Hematopoietic multipotent progenitor cell (in vitro differentiated cells): ENCODE measurements around the gene ANAPC16. TPM values are rescaled to one million over a fixed set of nuclear protein-coding genes. Genes with fewer than 3 reads are reported as not detected.
"Not testable (repeated sequence)": the region's sequence is repeated elsewhere in the genome, so short reads cannot be mapped to it uniquely, and the experiment has no call there.

Source experiments
- DNase-seq, 3 donors: peaks; one replicate each; pipeline ENCODE4 v3.0.0-alpha.2; 2011 to 2015; ENCODE audit warnings: low read depth in 2 of 3, low spot score in 2 of 3
- total RNA-seq: library from RNA; depleted of rRNA; stranded (reverse); fragments of >200 nt; gene quantifications from one replicate; pipeline ENCODE4 v1.2.3, GENCODE V29; 2012

Gene ANAPC16
- total RNA-seq, 1 donor, result 43.9 TPM

DNA sequence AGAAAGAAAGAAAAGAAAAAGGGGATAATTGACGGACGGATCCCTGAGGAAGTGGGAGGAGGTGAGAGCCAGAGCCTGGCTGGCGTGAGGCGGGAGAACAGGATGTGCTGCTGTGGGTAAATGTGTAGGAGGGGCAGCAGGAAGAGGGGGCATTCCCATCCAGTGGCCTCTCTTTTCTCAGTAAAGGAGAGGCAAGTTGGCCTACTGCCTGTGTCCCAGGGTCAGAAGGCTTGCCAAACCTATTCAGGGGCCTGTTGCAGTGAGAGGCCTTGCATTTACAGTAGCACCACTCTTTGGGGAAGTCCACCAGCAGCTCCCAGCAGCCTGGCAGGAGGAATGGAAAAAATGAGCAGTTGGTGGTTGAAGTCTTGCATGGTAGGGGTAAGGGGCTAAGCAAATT is 26.9 kb downstream of the ANAPC16 start:
- DNase-seq, result peak in 1 of 3 donors; percentile 40

DNA sequence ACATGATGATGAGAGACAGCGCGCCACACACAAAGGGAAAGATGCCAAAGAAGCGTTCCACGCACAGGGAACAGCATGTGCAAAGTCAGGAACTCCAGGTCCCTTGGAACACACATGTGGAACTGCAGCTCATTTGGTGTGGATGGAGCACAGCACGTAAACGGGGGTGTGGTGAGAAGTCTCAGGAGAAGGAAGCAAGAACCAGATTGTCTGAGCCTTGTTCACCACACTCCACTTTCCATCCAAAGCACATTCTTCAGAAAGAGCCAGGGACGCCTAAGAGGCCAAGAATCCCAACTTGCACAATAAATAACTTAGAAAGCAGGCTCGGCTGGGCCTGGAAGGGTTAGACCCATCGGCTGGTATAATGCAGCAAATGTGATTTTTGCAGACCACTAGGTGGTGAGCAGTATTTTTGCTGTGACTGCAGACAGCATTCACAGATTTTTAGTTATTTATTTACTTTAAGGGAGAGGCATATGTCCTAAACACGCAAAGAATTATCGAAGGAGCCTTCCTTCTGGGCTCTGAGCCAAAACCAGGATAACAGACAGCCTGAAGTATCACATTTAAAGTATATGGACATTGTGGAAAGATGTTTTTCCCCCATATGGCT is 28.1 kb downstream of the ANAPC16 start:
- DNase-seq, result no peak

- no peak for DNase-seq
Measured at GRCh38 chr10:72244573-72245038, 28.8 kb downstream of the ANAPC16 start.

- no peak for DNase-seq
Measured at GRCh38 chr10:72245949-72246525, 30.2 kb downstream of the ANAPC16 start.

- DNase-seq, result peak; percentile 53 to 88 (median 58)
Measured at GRCh38 chr10:72248468-72249151, 32.8 kb downstream of the ANAPC16 start.

DNA sequence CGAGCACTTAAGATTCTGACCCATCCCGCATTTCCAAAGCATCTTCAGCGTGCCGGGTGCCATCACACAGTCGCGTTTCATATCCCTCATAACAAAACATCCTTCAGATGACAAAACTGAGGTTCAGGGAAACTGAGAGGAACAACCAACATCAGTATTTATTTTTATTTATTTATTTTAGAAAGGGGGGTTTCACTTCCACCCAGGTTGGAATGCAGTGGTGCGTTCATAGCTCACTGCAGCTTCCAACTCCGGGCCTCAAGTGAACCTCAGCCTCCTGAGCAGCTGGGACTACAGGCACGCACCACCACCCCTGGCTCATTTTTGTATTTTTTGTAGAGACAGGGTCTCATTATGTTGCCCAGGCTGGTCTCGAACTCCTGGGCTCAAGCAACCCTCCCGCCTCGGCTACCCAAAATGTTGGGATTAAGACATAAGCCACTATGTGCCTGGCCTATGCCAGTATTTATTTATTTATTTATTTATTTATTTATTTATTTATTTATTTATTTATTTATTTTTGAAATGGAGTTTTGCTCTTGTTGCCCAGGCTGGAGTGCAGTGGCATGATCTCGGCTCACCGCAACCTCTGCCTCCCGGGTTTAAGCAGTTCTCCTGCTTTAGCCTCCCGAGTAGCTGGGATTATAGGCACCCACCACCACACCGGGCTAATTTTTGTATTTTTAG is 33.5 kb downstream of the ANAPC16 start:
- not testable (repeated sequence) for DNase-seq

GRCh38 chr10:72250666-72251065 is 34.9 kb downstream of the ANAPC16 start:
- DNase-seq, result no peak

GRCh38 chr10:72251635-72252034 is 35.8 kb downstream of the ANAPC16 start:
- no peak for DNase-seq

GRCh38 chr10:72252972-72253371 is 37.2 kb downstream of the ANAPC16 start:
- no peak for DNase-seq

DNA sequence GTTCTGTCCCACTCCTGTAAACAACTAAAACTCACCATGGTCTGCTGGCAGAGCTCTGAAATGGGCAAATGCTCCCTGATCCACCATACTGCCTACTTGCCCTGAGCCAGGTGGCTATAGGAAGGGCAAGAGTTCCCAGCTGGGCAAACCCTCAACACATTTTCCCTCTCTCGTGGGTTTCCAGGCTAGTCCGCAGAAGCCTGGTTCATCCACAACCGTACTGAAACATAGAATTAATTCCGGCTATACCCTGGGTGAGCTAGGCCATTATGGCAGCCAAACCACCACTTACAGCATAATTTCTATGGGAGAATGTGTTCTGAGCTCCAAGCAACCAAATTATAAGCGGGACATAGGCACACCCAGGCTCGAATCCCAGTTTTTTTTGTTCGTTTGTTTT is 37.8 kb downstream of the ANAPC16 start:
- DNase-seq, result no peak

- peak in 2 of 3 donors; percentile 47 to 66 for DNase-seq
Measured at GRCh38 chr10:72254813-72255568, 39.2 kb downstream of the ANAPC16 start.

- no peak for DNase-seq
Measured at GRCh38 chr10:72255977-72256729, 40.3 kb downstream of the ANAPC16 start.

DNA sequence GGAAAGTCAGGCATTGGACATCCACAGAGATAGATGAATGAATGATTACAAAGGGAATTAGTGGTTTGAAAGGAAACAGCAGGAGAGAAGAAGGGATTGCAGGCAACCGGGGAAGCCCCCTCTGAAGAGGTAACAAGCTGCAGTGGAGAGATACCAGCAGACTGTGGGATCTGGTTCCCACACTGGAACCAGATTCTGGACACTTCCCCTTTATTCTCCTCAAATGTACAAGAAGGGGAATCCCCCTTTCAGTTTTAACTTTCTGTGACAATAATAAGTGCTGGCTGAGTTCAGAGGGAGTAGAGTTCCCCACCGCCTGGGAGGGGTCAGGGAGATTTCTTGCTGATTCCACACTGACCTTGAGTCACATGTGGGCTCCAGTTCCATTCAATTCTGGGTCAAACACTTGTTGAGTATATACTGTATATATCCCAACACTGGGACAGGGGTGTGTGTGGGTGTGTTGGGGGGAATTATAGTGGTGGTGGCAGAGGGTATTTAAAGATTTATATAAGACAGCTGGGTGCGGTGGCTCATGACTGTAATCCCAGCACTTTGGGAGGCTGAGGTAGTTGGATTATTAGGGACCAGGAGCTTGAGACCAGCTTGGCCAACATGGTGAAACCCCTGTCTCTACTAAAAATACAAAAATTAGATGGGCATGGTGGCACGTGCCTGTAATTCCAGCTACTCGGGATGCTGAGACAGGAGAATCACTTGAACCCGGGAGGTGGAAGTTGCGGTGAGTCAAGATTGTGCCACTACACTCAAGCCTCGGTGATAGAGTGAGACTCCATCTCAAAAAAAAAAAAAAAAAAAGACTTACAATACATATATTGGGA is 41.5 kb downstream of the ANAPC16 start:
- DNase-seq, result peak in 2 of 3 donors; percentile 92 to 96

- DNase-seq, result no peak
Measured at GRCh38 chr10:72258617-72259016, 42.8 kb downstream of the ANAPC16 start.

DNA sequence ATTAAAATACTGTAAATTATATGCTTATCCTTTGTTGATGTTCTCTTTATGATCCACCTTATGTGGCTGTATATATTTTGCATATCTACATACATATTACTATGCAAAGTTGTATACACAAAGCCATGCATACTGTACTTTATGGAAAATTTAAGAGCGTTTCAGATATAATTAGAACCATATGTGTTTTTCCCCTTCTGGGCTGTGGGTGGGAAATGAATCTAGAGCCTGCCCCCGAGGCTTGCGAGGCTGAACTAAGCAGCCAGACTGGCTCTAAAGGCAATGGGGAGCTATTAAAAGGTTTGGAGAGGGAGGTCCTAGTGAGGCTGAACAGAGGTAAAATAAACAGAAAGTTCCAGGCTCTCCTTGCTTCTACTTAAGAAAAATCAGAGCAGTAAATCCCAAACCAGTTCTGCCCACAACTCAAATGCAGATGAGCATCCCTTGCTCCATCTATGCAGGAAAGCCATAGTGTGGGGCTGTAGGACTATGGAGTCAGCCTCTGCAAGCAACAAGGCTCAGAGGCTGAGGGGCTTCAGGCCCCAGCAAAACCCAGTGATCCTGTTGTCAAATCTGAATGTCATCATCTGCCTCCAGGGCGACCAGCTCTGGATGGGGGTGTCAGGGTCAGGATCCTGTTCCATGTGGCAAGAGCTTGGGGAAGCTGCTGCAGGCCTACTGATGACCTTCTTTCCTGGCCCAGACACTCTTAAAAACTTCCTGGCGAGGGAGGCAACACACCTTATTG is 43.9 kb downstream of the ANAPC16 start:
- no peak for DNase-seq

- no peak for DNase-seq
Measured at GRCh38 chr10:72260239-72260975, 44.6 kb downstream of the ANAPC16 start.

DNA sequence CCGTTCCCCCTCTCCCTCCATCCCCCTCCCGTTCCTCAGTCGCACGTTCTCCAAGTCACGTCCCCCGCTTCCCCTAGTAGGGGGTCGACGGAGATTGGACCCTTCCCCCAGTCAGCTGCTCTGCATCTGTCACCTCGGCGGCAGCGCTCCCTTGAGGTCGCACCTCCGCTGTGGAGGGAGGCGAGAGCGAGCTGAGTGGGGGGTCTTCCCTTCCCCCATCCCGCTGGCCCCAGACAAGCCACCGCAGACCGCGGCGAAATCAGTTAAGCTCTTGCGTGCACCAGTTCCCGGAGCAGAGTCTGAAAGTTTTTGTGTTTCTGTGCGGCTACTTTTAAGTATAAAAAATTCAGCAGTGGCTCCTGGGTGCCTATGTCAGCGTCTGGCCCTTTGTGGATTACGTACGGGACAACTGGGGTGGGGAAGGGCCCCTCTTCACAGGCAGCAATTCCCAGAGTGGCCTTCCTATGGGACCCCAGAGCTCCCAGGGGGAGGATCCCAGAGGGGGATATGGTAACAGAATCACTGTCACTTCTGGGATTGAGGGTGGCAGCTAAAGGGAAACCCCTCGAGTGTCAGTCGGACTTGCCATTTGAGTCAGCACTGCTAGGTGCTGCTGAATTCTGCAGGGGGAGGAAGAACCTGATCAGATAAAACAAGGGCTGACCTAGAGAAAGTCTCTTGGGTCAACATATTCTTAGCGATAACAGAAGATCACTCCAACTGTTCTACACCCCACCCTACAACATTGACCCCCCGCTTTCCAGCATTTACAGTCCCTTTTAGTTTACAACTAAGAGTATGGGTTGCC is 45.4 kb downstream of the ANAPC16 start:
- peak; percentile 67 to 85 (median 83) for DNase-seq
